ENCODE measurements around the gene ZRANB3.

- no peak for TF ChIP-seq CTCF (IDR thresholded peaks at IDR 0.05; ENCODE audit: low read length)
- TF ChIP-seq EZH2 (optimal IDR thresholded peaks at IDR 0.05; ENCODE audit: low read depth, low read length) = no peak
- no peak for TF ChIP-seq EZH2phosphoT487 (IDR thresholded peaks at IDR 0.05; ENCODE audit: low read length)
Measured at GRCh38 chr2:135570884-135571283, 39.9 kb upstream of the ZRANB3 start.

All from MM.1S (cell line).